T-helper 1 cell treated with Interleukin-12 subunit alpha and Interleukin-12 subunit beta and Interleukin-4 antibody, amounts not matched to agents 30 μg/mL and 1 μg/mL, for 36 hours (primary cell): ENCODE results near the gene PDCD1.

Source experiments
- H3K27ac Mint-ChIP-seq: one replicate; pipeline ENCODE4 v1.8.0; 2021; ENCODE audit warnings: mild to moderate bottlenecking, mixed read lengths
- H3K27me3 Mint-ChIP-seq: one replicate; pipeline ENCODE4 v1.8.0; 2021; ENCODE audit warnings: low read depth, mixed read lengths
- H3K36me3 Mint-ChIP-seq: one replicate; pipeline ENCODE4 v1.8.0; 2021; ENCODE audit warnings: low read depth, mixed read lengths
- H3K4me1 Mint-ChIP-seq: one replicate; pipeline ENCODE4 v1.8.0; 2021; ENCODE audit warnings: low read depth, mixed read lengths
- H3K4me3 Mint-ChIP-seq: one replicate; pipeline ENCODE4 v1.8.0; 2021; ENCODE audit warnings: mild to moderate bottlenecking, moderate library complexity, mixed read lengths
- H3K9me3 Mint-ChIP-seq: one replicate; pipeline ENCODE4 v1.8.0; 2021; ENCODE audit warnings: mixed read lengths

Gene PDCD1

GRCh38 chr2:241890524-241891235 lies 32.0 kb upstream of the PDCD1 start:
- no peak overlapping the region for H3K4me3 Mint-ChIP-seq

GRCh38 chr2:241888641-241889040 lies 29.9 kb upstream of the PDCD1 start:
- Mint-ChIP-seq H3K36me3 (peaks cover 5% of the 10 kb centered on the region), H3K4me1 (peaks cover 7% of the 10 kb centered on the region), H3K27ac (no peak overlapping the region), H3K4me3 (no peak overlapping the region), H3K9me3 (no peaks in the 10 kb centered on the region), H3K27me3 (no peaks in the 10 kb centered on the region)

More at GRCh38 chr2:241890524-241891235, 32.0 kb upstream of the PDCD1 start:
- H3K27ac Mint-ChIP-seq, result no peak overlapping the region
- H3K36me3 Mint-ChIP-seq, result peaks cover 2% of the 10 kb centered on the region
- H3K9me3 Mint-ChIP-seq, result no peaks in the 10 kb centered on the region
- H3K27me3 Mint-ChIP-seq, result no peaks in the 10 kb centered on the region
- H3K4me1 Mint-ChIP-seq, result peaks cover 7% of the 10 kb centered on the region

- Mint-ChIP-seq H3K9me3 (no peaks in the 10 kb centered on the region), H3K36me3 (peaks cover 5% of the 10 kb centered on the region), H3K4me1 (peaks cover 9% of the 10 kb centered on the region), H3K4me3 (no peak overlapping the region), H3K27ac (no peak overlapping the region), H3K27me3 (no peaks in the 10 kb centered on the region)
Measured at GRCh38 chr2:241887806-241888522, 29.3 kb upstream of the PDCD1 start.

- peaks cover 5% of the 10 kb centered on the region for H3K36me3 Mint-ChIP-seq
- no peaks in the 10 kb centered on the region for H3K27me3 Mint-ChIP-seq
- H3K4me1 Mint-ChIP-seq, result peaks cover 16% of the 10 kb centered on the region
- no peak overlapping the region for H3K27ac Mint-ChIP-seq
- H3K9me3 Mint-ChIP-seq, result no peaks in the 10 kb centered on the region
- no peak overlapping the region for H3K4me3 Mint-ChIP-seq
Measured at GRCh38 chr2:241886840-241887447, 28.2 kb upstream of the PDCD1 start.

GRCh38 chr2:241885946-241886643 lies 27.4 kb upstream of the PDCD1 start:
- Mint-ChIP-seq H3K36me3 (peaks cover 5% of the 10 kb centered on the region), H3K9me3 (no peaks in the 10 kb centered on the region), H3K27me3 (no peaks in the 10 kb centered on the region), H3K4me1 (peaks cover 16% of the 10 kb centered on the region), H3K27ac (no peak overlapping the region), H3K4me3 (no peak overlapping the region)

GRCh38 chr2:241885291-241885945 lies 26.7 kb upstream of the PDCD1 start:
- no peaks in the 10 kb centered on the region for H3K9me3 Mint-ChIP-seq
- no peaks in the 10 kb centered on the region for H3K27me3 Mint-ChIP-seq
- peaks cover 5% of the 10 kb centered on the region for H3K36me3 Mint-ChIP-seq
- H3K4me3 Mint-ChIP-seq, result no peak overlapping the region
- no peak overlapping the region for H3K27ac Mint-ChIP-seq
- peaks cover 20% of the 10 kb centered on the region for H3K4me1 Mint-ChIP-seq

GRCh38 chr2:241884951-241885290 lies 26.2 kb upstream of the PDCD1 start:
- no peak overlapping the region for H3K4me3 Mint-ChIP-seq
- no peak overlapping the region for H3K27ac Mint-ChIP-seq
- H3K27me3 Mint-ChIP-seq, result no peaks in the 10 kb centered on the region
- peaks cover 21% of the 10 kb centered on the region for H3K4me1 Mint-ChIP-seq
- peaks cover 5% of the 10 kb centered on the region for H3K36me3 Mint-ChIP-seq
- H3K9me3 Mint-ChIP-seq, result no peaks in the 10 kb centered on the region

- peaks cover 3% of the 10 kb centered on the region for H3K36me3 Mint-ChIP-seq
- peak overlapping the region; percentile 82 for H3K27ac Mint-ChIP-seq
- H3K4me1 Mint-ChIP-seq, result peaks cover 18% of the 10 kb centered on the region
- H3K9me3 Mint-ChIP-seq, result no peaks in the 10 kb centered on the region
- no peaks in the 10 kb centered on the region for H3K27me3 Mint-ChIP-seq
- H3K4me3 Mint-ChIP-seq, result peak overlapping the region; percentile 86
Measured at GRCh38 chr2:241882091-241882625, 23.5 kb upstream of the PDCD1 start.

GRCh38 chr2:241880311-241881073 lies 21.8 kb upstream of the PDCD1 start:
- H3K27me3 Mint-ChIP-seq, result no peaks in the 10 kb centered on the region
- H3K4me3 Mint-ChIP-seq, result peak overlapping the region; percentile 86
- H3K4me1 Mint-ChIP-seq, result peaks cover 16% of the 10 kb centered on the region
- H3K9me3 Mint-ChIP-seq, result no peaks in the 10 kb centered on the region
- peaks cover 3% of the 10 kb centered on the region for H3K36me3 Mint-ChIP-seq
- H3K27ac Mint-ChIP-seq, result peak overlapping the region; percentile 92

GRCh38 chr2:241879326-241879725 lies 20.6 kb upstream of the PDCD1 start:
- Mint-ChIP-seq H3K27ac (no peak overlapping the region), H3K9me3 (no peaks in the 10 kb centered on the region), H3K4me1 (peaks cover 19% of the 10 kb centered on the region), H3K27me3 (no peaks in the 10 kb centered on the region), H3K4me3 (no peak overlapping the region), H3K36me3 (peaks cover under 1% of the 10 kb centered on the region)

GRCh38 chr2:241877989-241878970 lies 19.6 kb upstream of the PDCD1 start:
- no peak overlapping the region for H3K4me3 Mint-ChIP-seq
- H3K36me3 Mint-ChIP-seq, result no peaks in the 10 kb centered on the region

GRCh38 chr2:241877197-241877685 lies 18.5 kb upstream of the PDCD1 start:
- peaks cover 10% of the 10 kb centered on the region for H3K4me1 Mint-ChIP-seq
- no peak overlapping the region for H3K27ac Mint-ChIP-seq
- H3K9me3 Mint-ChIP-seq, result no peaks in the 10 kb centered on the region
- H3K36me3 Mint-ChIP-seq, result no peaks in the 10 kb centered on the region
- H3K4me3 Mint-ChIP-seq, result no peak overlapping the region
- no peaks in the 10 kb centered on the region for H3K27me3 Mint-ChIP-seq

More at GRCh38 chr2:241877989-241878970, 19.6 kb upstream of the PDCD1 start:
- Mint-ChIP-seq H3K9me3 (no peaks in the 10 kb centered on the region), H3K27ac (no peak overlapping the region), H3K4me1 (peaks cover 19% of the 10 kb centered on the region), H3K27me3 (no peaks in the 10 kb centered on the region)
